GM10266 (cell line): ENCODE data around the gene ME3.

Experiments
- DNase-seq: peaks from one replicate; pipeline ENCODE4 v3.0.0; 2012; ENCODE audit errors: extremely low spot score
- CTCF ChIP-seq: IDR thresholded peaks from 2 replicates; pipeline ENCODE4 v1.5.1; 2012; ENCODE audit warnings: mild to moderate bottlenecking, low read depth; ENCODE audit not compliant: control insufficient read depth, insufficient read depth; ENCODE audit errors: missing control alignments

Gene ME3

GRCh38 chr11:86508604-86509587, 163.5 kb downstream of the ME3 start:
- no peak for DNase-seq
- no peak for TF ChIP-seq CTCF

GRCh38 chr11:86507249-86507845, 165.1 kb downstream of the ME3 start:
- TF ChIP-seq CTCF: no peak
- DNase-seq: no peak

- no peak for DNase-seq
Observed at GRCh38 chr11:86506235-86506634, 166.2 kb downstream of the ME3 start.

GRCh38 chr11:86503131-86503530, 169.3 kb downstream of the ME3 start:
- no peak for TF ChIP-seq CTCF
- DNase-seq: no peak

More at GRCh38 chr11:86506235-86506634, 166.2 kb downstream of the ME3 start:
- no peak for TF ChIP-seq CTCF

- no peak for DNase-seq
- no peak for TF ChIP-seq CTCF
Observed at GRCh38 chr11:86502137-86502642, 170.2 kb downstream of the ME3 start.

- DNase-seq: no peak
- TF ChIP-seq CTCF: no peak
Observed at GRCh38 chr11:86500500-86501140, 171.8 kb downstream of the ME3 start.
